ENCODE measurements around the gene GP1BA.

GP1BA gene

GRCh38 chr17:4931963-4932362 is at the start of gene GP1BA:
Gene GP1BA (plus strand): TSS chr17:4932277. CDS start chr17:4932605, 328 bp downstream.
- DNase-seq: no peak

- no peak for DNase-seq
Measured at GRCh38 chr17:4884489-4884888, 47.6 kb upstream of the GP1BA start.

DNA sequence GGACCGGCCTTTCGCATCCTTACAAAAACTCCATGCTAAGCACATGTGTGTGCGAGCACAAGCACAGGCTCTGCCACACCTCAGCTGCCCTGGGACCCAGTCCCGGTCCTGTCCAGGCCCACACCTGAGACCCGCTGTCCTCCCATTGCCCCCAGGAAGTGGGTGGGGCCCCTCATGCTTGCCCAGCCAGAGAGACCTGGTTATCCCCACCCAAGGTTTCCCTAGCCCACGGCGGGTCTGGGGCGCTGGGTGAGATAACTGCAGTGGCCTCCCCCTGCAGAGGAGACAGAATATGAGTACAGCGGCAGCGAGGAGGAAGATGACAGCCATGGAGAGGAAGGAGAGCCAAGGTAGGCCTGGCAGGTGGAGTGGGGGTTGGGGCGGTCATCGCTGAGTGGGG is 45.2 kb upstream of the GP1BA start:
- DNase-seq: no peak

DNA sequence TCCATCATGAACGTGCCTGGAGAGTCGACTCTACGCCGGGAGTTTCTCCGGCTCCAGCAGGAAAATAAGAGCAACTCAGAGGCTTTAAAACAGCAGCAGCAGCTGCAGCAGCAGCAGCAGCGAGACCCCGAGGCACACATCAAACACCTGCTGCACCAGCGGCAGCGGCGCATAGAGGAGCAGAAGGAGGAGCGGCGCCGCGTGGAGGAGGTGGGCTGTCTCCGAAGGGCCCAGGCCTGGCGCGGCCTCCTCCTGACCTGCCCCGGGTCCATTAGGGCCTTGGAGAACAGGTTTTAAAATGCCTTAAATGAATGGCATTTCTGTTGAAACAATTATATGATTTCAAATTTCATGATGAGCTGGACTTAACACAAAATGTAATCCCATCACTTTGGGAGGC is 44.5 kb upstream of the GP1BA start:
- DNase-seq: no peak

DNA sequence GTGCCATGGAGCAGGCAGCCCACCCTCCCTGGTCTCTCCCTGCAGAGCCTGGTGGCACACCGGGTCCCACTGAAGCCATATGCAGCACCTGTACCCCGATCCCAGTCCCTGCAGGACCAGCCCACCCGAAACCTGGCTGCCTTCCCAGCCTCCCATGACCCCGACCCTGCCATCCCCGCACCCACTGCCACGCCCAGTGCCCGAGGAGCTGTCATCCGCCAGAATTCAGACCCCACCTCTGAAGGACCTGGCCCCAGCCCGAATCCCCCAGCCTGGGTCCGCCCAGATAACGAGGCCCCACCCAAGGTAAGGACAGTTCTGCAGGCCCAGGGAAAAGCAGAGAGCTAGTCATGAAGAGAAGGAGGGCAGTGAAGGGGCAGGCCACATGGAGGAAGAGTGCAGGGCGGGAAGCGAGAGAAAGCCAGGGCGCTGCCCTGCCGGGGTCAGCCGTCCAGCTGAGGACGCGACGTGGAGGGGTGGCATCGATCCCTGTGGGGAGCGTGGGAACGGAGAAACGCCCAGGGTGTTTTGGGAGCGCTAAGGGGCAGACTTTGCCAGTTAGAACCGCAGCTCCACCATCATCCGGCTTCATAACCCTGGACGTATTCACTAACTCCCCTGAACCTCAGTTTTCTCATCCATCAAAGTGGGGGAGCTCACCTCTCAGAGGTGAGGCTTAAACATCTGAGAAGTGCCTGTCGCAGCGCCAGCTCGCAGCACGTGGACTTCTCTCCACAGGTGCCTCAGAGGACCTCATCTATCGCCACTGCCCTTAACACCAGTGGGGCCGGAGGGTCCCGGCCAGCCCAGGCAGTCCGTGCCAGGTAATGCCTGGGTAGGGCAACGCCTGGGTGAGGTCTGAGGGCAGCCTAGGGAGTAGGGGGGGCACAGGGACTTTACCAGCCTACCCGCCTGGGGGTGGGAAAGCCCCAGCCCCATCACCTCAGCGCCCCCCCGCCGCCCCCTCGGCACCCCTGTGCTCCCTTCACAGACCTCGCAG is 40.4 kb upstream of the GP1BA start:
- no peak for DNase-seq

DNA sequence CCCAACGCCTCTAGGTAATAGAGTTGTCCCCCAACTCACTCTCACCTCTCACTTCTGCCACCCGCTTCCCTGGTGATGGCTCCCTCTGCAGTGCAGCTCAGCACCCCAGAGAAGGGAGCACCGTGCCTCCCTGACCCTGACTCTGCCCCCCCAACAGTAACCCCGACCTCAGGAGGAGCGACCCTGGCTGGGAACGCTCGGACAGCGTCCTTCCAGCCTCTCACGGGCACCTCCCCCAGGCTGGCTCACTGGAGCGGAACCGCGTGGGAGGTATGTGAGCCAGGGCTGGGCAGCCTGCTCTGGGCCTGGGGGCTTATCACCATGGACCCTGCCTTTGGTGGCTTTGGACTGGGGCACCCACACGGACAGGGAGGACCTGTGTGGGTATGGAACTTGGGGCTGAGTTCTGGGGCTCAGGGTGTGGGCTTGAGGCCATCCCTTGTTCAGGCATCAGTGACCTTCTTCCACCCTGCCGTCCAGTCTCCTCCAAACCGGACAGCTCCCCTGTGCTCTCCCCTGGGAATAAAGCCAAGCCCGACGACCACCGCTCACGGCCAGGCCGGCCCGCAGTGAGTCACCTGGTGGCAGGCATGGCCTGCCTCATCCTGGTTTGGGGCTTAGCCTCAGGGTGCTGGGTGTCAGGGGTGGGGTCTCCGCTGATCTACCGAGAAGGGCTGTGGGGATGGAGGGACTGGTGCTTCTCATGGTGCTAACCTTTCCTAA is 39.4 kb upstream of the GP1BA start:
- DNase-seq: no peak

GRCh38 chr17:4893272-4893671 is 38.8 kb upstream of the GP1BA start:
- no peak for DNase-seq

GRCh38 chr17:4893721-4894560 is 38.1 kb upstream of the GP1BA start:
- no peak for DNase-seq

GRCh38 chr17:4895121-4895520 is 37.0 kb upstream of the GP1BA start:
- no peak for DNase-seq

DNA sequence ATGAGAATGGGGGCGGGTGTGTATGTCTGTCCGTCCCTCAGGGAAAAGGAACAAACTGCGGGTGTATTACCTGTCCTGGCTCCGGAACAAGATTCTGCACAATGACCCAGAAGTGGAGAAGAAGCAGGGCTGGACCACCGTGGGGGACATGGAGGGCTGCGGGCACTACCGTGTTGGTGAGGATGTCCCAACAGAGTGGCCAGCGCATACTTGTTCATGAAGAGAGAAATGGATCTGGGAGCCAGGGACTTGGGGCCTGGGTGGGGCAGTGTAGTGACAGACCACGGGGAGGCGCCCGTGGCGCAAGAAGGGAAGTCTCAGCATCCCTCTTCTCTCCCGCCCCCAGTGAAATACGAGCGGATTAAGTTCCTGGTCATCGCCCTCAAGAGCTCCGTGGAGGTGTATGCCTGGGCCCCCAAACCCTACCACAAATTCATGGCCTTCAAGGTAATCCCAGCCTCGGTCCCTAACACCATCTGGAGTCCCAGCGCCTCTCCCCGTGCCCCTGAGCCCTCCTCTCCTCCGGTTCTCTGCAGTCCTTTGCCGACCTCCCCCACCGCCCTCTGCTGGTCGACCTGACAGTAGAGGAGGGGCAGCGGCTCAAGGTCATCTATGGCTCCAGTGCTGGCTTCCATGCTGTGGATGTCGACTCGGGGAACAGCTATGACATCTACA is 36.3 kb upstream of the GP1BA start:
- DNase-seq: no peak

DNA sequence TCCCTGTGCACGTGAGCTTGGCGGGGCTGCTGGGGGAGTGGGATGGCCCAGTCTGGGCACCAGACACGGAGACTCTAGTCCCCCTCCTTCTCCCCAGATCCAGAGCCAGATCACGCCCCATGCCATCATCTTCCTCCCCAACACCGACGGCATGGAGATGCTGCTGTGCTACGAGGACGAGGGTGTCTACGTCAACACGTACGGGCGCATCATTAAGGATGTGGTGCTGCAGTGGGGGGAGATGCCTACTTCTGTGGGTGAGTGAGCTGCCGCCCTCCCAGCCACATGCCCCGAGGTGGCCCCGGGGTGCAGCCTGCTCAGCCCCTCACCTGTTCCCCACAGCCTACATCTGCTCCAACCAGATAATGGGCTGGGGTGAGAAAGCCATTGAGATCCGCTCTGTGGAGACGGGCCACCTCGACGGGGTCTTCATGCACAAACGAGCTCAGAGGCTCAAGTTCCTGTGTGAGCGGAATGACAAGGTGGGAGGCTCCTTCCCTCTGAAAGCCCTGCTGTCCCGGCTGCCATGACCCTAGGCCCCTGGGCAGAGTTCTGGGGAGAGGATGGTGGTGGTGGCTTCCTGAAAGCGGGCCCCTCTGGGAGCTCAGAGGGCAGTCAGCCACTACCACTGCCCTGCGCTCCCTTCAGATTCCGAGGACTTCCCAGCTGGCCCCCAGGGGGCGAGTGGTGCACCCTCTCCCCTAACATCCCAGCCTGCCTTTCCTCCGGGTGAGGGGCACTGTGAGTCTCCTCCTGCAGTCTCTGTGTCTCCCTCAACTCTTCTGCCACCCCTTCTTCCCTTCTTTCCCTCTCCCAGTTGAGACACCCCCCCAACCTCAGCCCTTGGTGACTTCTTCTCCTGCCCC is 35.5 kb upstream of the GP1BA start:
- no peak for DNase-seq

DNA sequence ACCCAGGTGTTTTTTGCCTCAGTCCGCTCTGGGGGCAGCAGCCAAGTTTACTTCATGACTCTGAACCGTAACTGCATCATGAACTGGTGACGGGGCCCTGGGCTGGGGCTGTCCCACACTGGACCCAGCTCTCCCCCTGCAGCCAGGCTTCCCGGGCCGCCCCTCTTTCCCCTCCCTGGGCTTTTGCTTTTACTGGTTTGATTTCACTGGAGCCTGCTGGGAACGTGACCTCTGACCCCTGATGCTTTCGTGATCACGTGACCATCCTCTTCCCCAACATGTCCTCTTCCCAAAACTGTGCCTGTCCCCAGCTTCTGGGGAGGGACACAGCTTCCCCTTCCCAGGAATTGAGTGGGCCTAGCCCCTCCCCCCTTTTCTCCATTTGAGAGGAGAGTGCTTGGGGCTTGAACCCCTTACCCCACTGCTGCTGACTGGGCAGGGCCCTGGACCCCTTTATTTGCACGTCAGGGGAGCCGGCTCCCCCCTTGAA is 34.8 kb upstream of the GP1BA start:
- no peak for DNase-seq

DNA sequence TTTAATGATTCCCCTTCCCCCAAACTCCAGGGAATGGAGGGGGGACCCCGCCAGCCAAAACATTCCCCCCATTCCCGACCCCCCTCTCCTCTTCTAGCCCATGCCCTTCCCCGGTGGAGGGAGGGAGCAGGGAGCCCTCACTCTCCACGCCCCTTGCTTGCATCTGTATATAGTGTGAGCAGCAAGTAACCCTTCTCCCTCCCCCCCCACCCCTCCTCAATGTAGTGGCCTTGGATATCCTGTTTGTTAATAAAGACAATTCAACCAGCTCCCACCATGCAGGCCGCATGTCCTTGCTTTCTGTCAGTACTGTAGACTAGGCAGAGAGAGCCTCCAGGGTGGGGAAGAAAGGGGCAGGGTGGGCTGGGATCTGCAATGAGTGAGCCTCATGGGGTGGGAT is 34.3 kb upstream of the GP1BA start:
- no peak for DNase-seq

DNA sequence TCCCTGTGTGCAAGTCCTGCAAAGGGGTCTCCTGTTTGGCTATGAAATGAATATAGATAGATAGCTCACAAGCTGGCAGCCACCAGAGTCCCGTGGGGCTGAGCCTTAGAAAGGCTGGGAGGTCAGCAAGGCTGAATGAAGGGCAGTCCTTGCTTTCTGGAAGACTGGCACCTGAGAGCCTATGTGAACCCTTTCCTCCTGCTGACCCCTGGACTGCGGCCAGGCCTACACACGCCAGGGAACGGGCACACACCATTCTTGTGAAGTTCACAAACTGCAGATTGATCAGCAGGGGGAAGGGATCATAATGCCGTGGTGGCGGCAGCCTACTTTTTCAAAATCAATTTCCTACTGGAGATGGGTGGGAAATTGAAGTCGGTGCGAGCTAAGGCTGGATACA is 33.7 kb upstream of the GP1BA start:
- no peak for DNase-seq

GRCh38 chr17:4898927-4899326 is 33.1 kb upstream of the GP1BA start:
- no peak for DNase-seq

GRCh38 chr17:4899341-4900230 is 32.5 kb upstream of the GP1BA start, which contains the start of gene C17orf107:
Gene C17orf107 (plus strand): TSS chr17:4899536. CDS start chr17:4899763, 227 bp downstream.
- DNase-seq: peak; percentile 70

GRCh38 chr17:4900231-4901107 is 31.6 kb upstream of the GP1BA start:
- no peak for DNase-seq

DNA sequence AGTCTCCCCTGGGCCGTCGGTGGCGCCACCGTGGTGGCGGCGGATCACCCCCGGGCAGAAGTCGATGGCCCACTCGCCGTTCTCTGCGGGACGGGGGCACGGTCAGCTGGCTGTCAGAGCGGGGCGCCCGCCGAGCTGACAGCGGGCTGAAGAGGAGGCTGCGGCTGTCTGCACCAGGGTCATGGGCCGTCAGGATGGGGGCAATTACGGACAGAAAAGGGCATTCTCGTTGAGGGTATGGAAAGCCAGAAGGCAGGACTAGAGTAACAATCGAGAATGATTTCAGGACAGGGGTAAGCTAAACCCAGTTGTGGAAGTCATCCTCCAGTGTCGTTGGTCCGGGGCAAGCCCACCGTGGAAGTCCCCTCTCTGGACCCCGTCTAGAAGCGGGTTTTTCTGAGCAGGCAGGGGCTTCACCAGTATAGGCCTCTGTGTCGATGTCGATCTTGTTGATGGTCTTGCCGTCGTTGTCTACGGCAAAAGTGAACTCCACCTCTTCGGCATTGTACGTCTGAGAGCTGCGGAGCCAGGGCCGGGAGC is 30.9 kb upstream of the GP1BA start:
- DNase-seq: no peak

All from NCI-H1105 treated with DMSO at 0.1 percent for 48 hours (cell line).